Skeletal muscle tissue (tissue), 4 donors: ENCODE measurements around the gene MRPL22. TPM values are rescaled to one million over a fixed set of nuclear protein-coding genes. Genes with fewer than 3 reads are reported as not detected.
A peak's percentile ranks its signal among the peaks of the same experiment; 100 is the strongest.

Experiments used
- H3K27ac ChIP-seq: one replicate; pipeline ENCODE4 v1.7.0; 2013; ENCODE audit warnings: mild to moderate bottlenecking, low read depth, low read length, inconsistent platforms
- H3K27me3 ChIP-seq, 3 donors: one replicate each; pipeline ENCODE4 v1.7.0; 2013; ENCODE audit warnings: low read length in 3 of 3; ENCODE audit not compliant: control insufficient read depth in 3 of 3, insufficient read depth in 3 of 3
- H3K36me3 ChIP-seq, 3 donors: one replicate each; pipeline ENCODE4 v1.7.0; 2013; ENCODE audit warnings: low read length in 3 of 3; ENCODE audit not compliant: control insufficient read depth in 3 of 3, insufficient read depth in 3 of 3
- H3K4me1 ChIP-seq, 3 donors: one replicate each; pipeline ENCODE4 v1.7.0; 2013; ENCODE audit warnings: low read length in 3 of 3, mild to moderate bottlenecking in 3 of 3; ENCODE audit not compliant: control insufficient read depth in 3 of 3, insufficient read depth in 3 of 3
- H3K4me3 ChIP-seq, 3 donors: one replicate each; pipeline ENCODE4 v1.7.0; 2013; ENCODE audit warnings: low read length in 3 of 3
- H3K9ac ChIP-seq, 3 donors: one replicate each; pipeline ENCODE4 v1.7.0; 2013; ENCODE audit warnings: low read length in 3 of 3, mild to moderate bottlenecking in 3 of 3, moderate library complexity in 2 of 3, low read depth in 1 of 3
- H3K9me3 ChIP-seq, 3 donors: one replicate each; pipeline ENCODE4 v1.7.0; 2013; ENCODE audit warnings: low read length in 3 of 3; ENCODE audit not compliant: control insufficient read depth in 3 of 3
- total RNA-seq: library from RNA; depleted of rRNA; stranded (reverse); fragments of >200 nt; gene quantifications from one replicate; pipeline ENCODE4 v1.2.3, GENCODE V29; 2014
- donor health status: Osteomylitis.

MRPL22 gene
- 12.5 TPM for total RNA-seq

- peaks cover 0 to 6% (median 0%) of the 10 kb centered on the region in 3 donors for H3K36me3 ChIP-seq
- H3K27me3 ChIP-seq = no peaks in the 10 kb centered on the region
- H3K9me3 ChIP-seq = no peaks in the 10 kb centered on the region
- peak within 1 kb of the TSS; percentile 73 for H3K27ac ChIP-seq
- H3K4me1 ChIP-seq = peaks cover 23 to 49% (median 24%) of the 10 kb centered on the region in 3 donors
- peak within 1 kb of the TSS; percentile 81 to 99 (median 84) for H3K4me3 ChIP-seq
- H3K9ac ChIP-seq = peak within 1 kb of the TSS; percentile 82 to 94 (median 83)
Measured at GRCh38 chr5:154940772-154941620, at the start of gene MRPL22. TSS of gene MRPL22 (plus strand) at chr5:154941073. CDS start at chr5:154941111, 38 bp downstream.

- no peaks in the 10 kb centered on the region for H3K27me3 ChIP-seq
- peaks cover 54 to 71% (median 71%) of the 10 kb centered on the region in 3 donors for H3K36me3 ChIP-seq
- no peak overlapping the region for H3K27ac ChIP-seq
- H3K9me3 ChIP-seq = no peaks in the 10 kb centered on the region
- no peak overlapping the region for H3K9ac ChIP-seq
- H3K4me3 ChIP-seq = no peak overlapping the region
- peaks cover 0 to 3% (median 0%) of the 10 kb centered on the region in 3 donors for H3K4me1 ChIP-seq
Measured at GRCh38 chr5:154892369-154892771, 48.5 kb upstream of the MRPL22 start.

- Histone ChIP-seq H3K4me1 (peaks cover 0 to 3% (median 0%) of the 10 kb centered on the region in 3 donors), H3K9me3 (no peaks in the 10 kb centered on the region), H3K27ac (no peak overlapping the region), H3K36me3 (peaks cover 52 to 68% (median 65%) of the 10 kb centered on the region in 3 donors), H3K9ac (no peak overlapping the region), H3K27me3 (no peaks in the 10 kb centered on the region), H3K4me3 (no peak overlapping the region)
Measured at GRCh38 chr5:154893381-154893780, 47.5 kb upstream of the MRPL22 start.

GRCh38 chr5:154895606-154896561 lies 45.0 kb upstream of the MRPL22 start:
- H3K27me3 ChIP-seq = no peaks in the 10 kb centered on the region
- no peak overlapping the region for H3K27ac ChIP-seq
- H3K9ac ChIP-seq = no peak overlapping the region
- H3K4me3 ChIP-seq = no peak overlapping the region
- H3K9me3 ChIP-seq = no peaks in the 10 kb centered on the region
- H3K36me3 ChIP-seq = peaks cover 42 to 72% (median 69%) of the 10 kb centered on the region in 3 donors
- peaks cover 0 to 3% (median 0%) of the 10 kb centered on the region in 3 donors for H3K4me1 ChIP-seq

- Histone ChIP-seq H3K4me3 (no peak overlapping the region), H3K27me3 (no peaks in the 10 kb centered on the region), H3K27ac (no peak overlapping the region), H3K36me3 (peaks cover 41 to 73% (median 69%) of the 10 kb centered on the region in 3 donors), H3K9me3 (no peaks in the 10 kb centered on the region), H3K4me1 (peaks cover 0 to 3% (median 0%) of the 10 kb centered on the region in 3 donors), H3K9ac (no peak overlapping the region)
Measured at GRCh38 chr5:154896562-154897165, 44.2 kb upstream of the MRPL22 start.

- Histone ChIP-seq H3K36me3 (peaks cover 41 to 79% (median 74%) of the 10 kb centered on the region in 3 donors), H3K27me3 (no peaks in the 10 kb centered on the region), H3K27ac (no peak overlapping the region)
Measured at GRCh38 chr5:154898210-154898609, 42.7 kb upstream of the MRPL22 start.

GRCh38 chr5:154899151-154899816 lies 41.6 kb upstream of the MRPL22 start:
- no peaks in the 10 kb centered on the region for H3K4me1 ChIP-seq
- no peak overlapping the region for H3K9ac ChIP-seq
- H3K27me3 ChIP-seq = no peaks in the 10 kb centered on the region
- no peaks in the 10 kb centered on the region for H3K9me3 ChIP-seq
- H3K36me3 ChIP-seq = peaks cover 41 to 76% (median 74%) of the 10 kb centered on the region in 3 donors
- H3K4me3 ChIP-seq = no peak overlapping the region
- H3K27ac ChIP-seq = no peak overlapping the region

More at GRCh38 chr5:154898210-154898609, 42.7 kb upstream of the MRPL22 start:
- no peaks in the 10 kb centered on the region for H3K4me1 ChIP-seq
- H3K9me3 ChIP-seq = no peaks in the 10 kb centered on the region
- no peak overlapping the region for H3K9ac ChIP-seq
- H3K4me3 ChIP-seq = no peak overlapping the region

GRCh38 chr5:154900066-154900465 lies 40.8 kb upstream of the MRPL22 start:
- Histone ChIP-seq H3K9me3 (no peaks in the 10 kb centered on the region), H3K27ac (no peak overlapping the region), H3K9ac (no peak overlapping the region), H3K27me3 (no peaks in the 10 kb centered on the region), H3K4me1 (no peaks in the 10 kb centered on the region), H3K4me3 (no peak overlapping the region), H3K36me3 (peaks cover 40 to 81% (median 76%) of the 10 kb centered on the region in 3 donors)

- no peak overlapping the region for H3K27ac ChIP-seq
- H3K4me1 ChIP-seq = no peaks in the 10 kb centered on the region
- H3K9me3 ChIP-seq = no peaks in the 10 kb centered on the region
- peaks cover 31 to 81% (median 73%) of the 10 kb centered on the region in 3 donors for H3K36me3 ChIP-seq
- H3K4me3 ChIP-seq = no peak overlapping the region
- no peak overlapping the region for H3K9ac ChIP-seq
- no peaks in the 10 kb centered on the region for H3K27me3 ChIP-seq
Measured at GRCh38 chr5:154901276-154901675, 39.6 kb upstream of the MRPL22 start.
